Measurements from ENCODE around the gene NPLOC4. TPM values are rescaled to one million over a fixed set of nuclear protein-coding genes. Genes with fewer than 3 reads are reported as not detected.

Gene NPLOC4
- total and polyA plus RNA-seq, 2 of the 13 experiments (the other 11 are each of a cell fraction or from before 2014, with no cell fraction given) = 57.0 to 97.0 TPM

- TF ChIP-seq IKZF5 (CRISPR knock-in tag; IDR thresholded peaks at IDR 0.05) (0 out of 2 replicates have a peak, but pooled peaks have one; percentile 32), ETV6 (CRISPR knock-in tag; conservative IDR thresholded peaks at IDR 0.05) (0 out of 2 replicates have a peak, but pooled peaks have one; percentile 12), TIGD3 (CRISPR knock-in tag; IDR thresholded peaks at IDR 0.05; ENCODE audit: borderline replicate concordance) (no peak), ZFY (CRISPR knock-in tag; IDR thresholded peaks at IDR 0.05) (peak; percentile 58), YEATS4 (CRISPR knock-in tag; IDR thresholded peaks at IDR 0.05; ENCODE audit: borderline replicate concordance) (no peak), UBTF (CRISPR knock-in tag; IDR thresholded peaks at IDR 0.05) (peak; percentile 51), POLR2AphosphoS5 (IDR thresholded peaks at IDR 0.05; ENCODE audit: low read depth, low read length) (no peak), XRCC5 (optimal IDR thresholded peaks at IDR 0.05; ENCODE audit: low read length) (peak; percentile 29), ZNF672 (CRISPR knock-in tag; IDR thresholded peaks at IDR 0.05) (no peak), THRA (CRISPR knock-in tag; IDR thresholded peaks at IDR 0.05; ENCODE audit: borderline replicate concordance) (0 out of 2 replicates have a peak, but pooled peaks have one; percentile 4), ZNF737 (CRISPR knock-in tag; IDR thresholded peaks at IDR 0.05; ENCODE audit: borderline replicate concordance) (no peak), ZNF614 (CRISPR knock-in tag; IDR thresholded peaks at IDR 0.05; ENCODE audit: borderline replicate concordance) (no peak), SYNCRIP (IDR thresholded peaks at IDR 0.05; ENCODE audit: insufficient read depth, low read depth, low read length) (no peak), ZNF597 (CRISPR knock-in tag; IDR thresholded peaks at IDR 0.05) (no peak), GPN1 (CRISPR knock-in tag; IDR thresholded peaks at IDR 0.05; ENCODE audit: borderline replicate concordance) (no peak), PPARG (CRISPR knock-in tag; conservative IDR thresholded peaks at IDR 0.05) (no peak), ZNF512B (CRISPR knock-in tag; IDR thresholded peaks at IDR 0.05; ENCODE audit: borderline replicate concordance) (no peak), TRIM24 (CRISPR knock-in tag; IDR thresholded peaks at IDR 0.05) (no peak), EZH2 (conservative IDR thresholded peaks at IDR 0.05; ENCODE audit: low read depth, low read length) (no peak)
Observed at GRCh38 chr17:81519284-81520020, 117.5 kb downstream of the NPLOC4 start (continued).

All from HepG2 (cell line).